GM12864 (cell line): ENCODE results near the gene PPP2R5C.
"Not testable (repeated sequence)": the region's sequence is repeated elsewhere in the genome, so short reads cannot be mapped to it uniquely, and the experiment has no call there.

Source experiments
- DNase-seq: peaks from one replicate; pipeline ENCODE4 v3.0.0-alpha.2; 2011; ENCODE audit warnings: low read depth
- H3K4me3 ChIP-seq: 2 replicates; pipeline ENCODE4 v1.5.1; 2011; ENCODE audit warnings: mild to moderate bottlenecking, low read depth, low read length, control low read depth
- CTCF ChIP-seq: IDR thresholded peaks from 2 replicates; pipeline ENCODE4 v1.5.1; 2011; ENCODE audit warnings: low read depth, mild to moderate bottlenecking, moderate library complexity, low read length, control low read depth, inconsistent platforms; ENCODE audit errors: missing control alignments

The PPP2R5C gene

GRCh38 chr14:101797856-101798255 is 36.3 kb downstream of the PPP2R5C start:
- no peak for DNase-seq
- no peak overlapping the region for H3K4me3 ChIP-seq
- TF ChIP-seq CTCF, result no peak

GRCh38 chr14:101804373-101804772 is 42.9 kb downstream of the PPP2R5C start:
- not testable (repeated sequence) for DNase-seq, H3K4me3 ChIP-seq

GRCh38 chr14:101806252-101806651 is 44.7 kb downstream of the PPP2R5C start:
- H3K4me3 ChIP-seq, DNase-seq: not testable (repeated sequence)

GRCh38 chr14:101808020-101808641 is 46.6 kb downstream of the PPP2R5C start:
- no peak for TF ChIP-seq CTCF
- no peak overlapping the region for H3K4me3 ChIP-seq
- DNase-seq, result no peak

GRCh38 chr14:101808894-101809670 is 47.6 kb downstream of the PPP2R5C start:
- no peak for DNase-seq
- TF ChIP-seq CTCF, result no peak
- H3K4me3 ChIP-seq, result peak overlapping the region; percentile 83

GRCh38 chr14:101809671-101810514 is 48.4 kb downstream of the PPP2R5C start:
- TF ChIP-seq CTCF, result no peak
- peak overlapping the region; percentile 83 for H3K4me3 ChIP-seq
- DNase-seq, result peak; percentile 94

GRCh38 chr14:101810897-101811621 is 49.5 kb downstream of the PPP2R5C start:
- no peak for DNase-seq
- TF ChIP-seq CTCF, result no peak

More at GRCh38 chr14:101810897-101811621, 49.5 kb downstream of the PPP2R5C start:
- H3K4me3 ChIP-seq, result peak overlapping the region; percentile 83
